SK-N-SH (cell line): ENCODE data around the gene NEUROG3. TPM values are rescaled to one million over a fixed set of nuclear protein-coding genes. Genes with fewer than 3 reads are reported as not detected.

ENCODE experiments used
- CTCF ChIA-PET: fragments of 300-600, 350-600 bp; formaldehyde crosslinking; extraction: SDS; loops from one replicate; lab custom pipeline; 2021; lab: Yijun Ruan, JAX
- POLR2A ChIA-PET: fragments of 350-600 bp; sonication (Branson Sonifier 250); formaldehyde crosslinking; extraction: SDS; loops from one replicate; lab custom pipeline; 2020; ENCODE audit warnings: antibody characterized with exemption, inconsistent platforms; lab: Yijun Ruan, JAX
- DNase-seq: peaks from one replicate; pipeline ENCODE4 v3.0.0; 2012
- H2AFZ ChIP-seq: fragments of 200-600 bp; sonication (generic); 2 replicates; pipeline ENCODE4 v1.8.1; 2016; ENCODE audit warnings: antibody characterized with exemption, mild to moderate bottlenecking, low read depth
- H3F3A ChIP-seq: fragments of 200-600 bp; sonication (generic); replicated peaks from 2 replicates; pipeline ENCODE3; 2016; ENCODE audit warnings: antibody characterized with exemption, mild to moderate bottlenecking; ENCODE audit not compliant: insufficient read depth
- H3K27ac ChIP-seq, 2 experiments: fragments of 200-500 bp in 1 of 2; fragments of 200-600 bp in 1 of 2; sonication (Bioruptor generic) in 1 of 2; sonication (generic), shearing (Covaris generic) in 1 of 2; 2 replicates each; pipeline versions ENCODE4 v1.5.1 to v1.6.1; 2014 to 2016; ENCODE audit warnings: low read depth in 2 of 2, inconsistent platforms in 1 of 2, low read length in 1 of 2, mild to moderate bottlenecking in 1 of 2, mixed read lengths in 1 of 2
- H3K27me3 ChIP-seq: fragments of 200-600 bp; sonication (generic), shearing (Covaris generic); 2 replicates; pipeline ENCODE4 v1.6.1; 2016; ENCODE audit warnings: mixed run types; ENCODE audit not compliant: insufficient read depth
- H3K36me3 ChIP-seq, 2 experiments: fragments of 200-500 bp in 1 of 2; fragments of 200-600 bp in 1 of 2; sonication (Bioruptor generic) in 1 of 2; sonication (generic) in 1 of 2; replicated peaks in 1 of 2; 2 replicates each; pipeline versions ENCODE3 to v1.5.1; 2014 to 2016; ENCODE audit warnings: low read length in 1 of 2, mild to moderate bottlenecking in 1 of 2; ENCODE audit not compliant: insufficient read depth in 2 of 2, control insufficient read depth in 1 of 2
- H3K4me1 ChIP-seq, 2 experiments: fragments of 200-500 bp in 1 of 2; fragments of 200-600 bp in 1 of 2; sonication (Bioruptor generic) in 1 of 2; sonication (generic), shearing (Covaris generic) in 1 of 2; 2 replicates each; pipeline versions ENCODE4 v1.5.1 to v1.6.1; 2014 to 2016; ENCODE audit warnings: low read depth in 1 of 2, low read length in 1 of 2, mixed run types in 1 of 2; ENCODE audit not compliant: insufficient read depth in 2 of 2, control insufficient read depth in 1 of 2
- H3K4me2 ChIP-seq: fragments of 200-600 bp; sonication (generic), shearing (Covaris generic); 2 replicates; pipeline ENCODE4 v1.6.1; 2017; ENCODE audit warnings: mixed run types
- H3K4me3 ChIP-seq, 2 experiments: fragments of 200-500 bp in 1 of 2; fragments of 200-600 bp in 1 of 2; sonication (Bioruptor generic) in 1 of 2; sonication (generic), shearing (Covaris generic) in 1 of 2; 2 replicates each; pipeline versions ENCODE4 v1.5.1 to v1.8.1; 2014 to 2016; ENCODE audit warnings: low read depth in 2 of 2, inconsistent platforms in 1 of 2, low read length in 1 of 2, mild to moderate bottlenecking in 1 of 2, mixed read lengths in 1 of 2, moderate library complexity in 1 of 2
- H3K79me2 ChIP-seq: fragments of 200-600 bp; sonication (generic); 2 replicates; pipeline ENCODE4 v1.8.1; 2017; ENCODE audit warnings: mild to moderate bottlenecking; ENCODE audit not compliant: insufficient read depth
- H3K9ac ChIP-seq: fragments of 200-600 bp; sonication (generic); 2 replicates; pipeline ENCODE4 v1.6.1; 2017; ENCODE audit warnings: mixed run types
- H3K9me2 ChIP-seq: fragments of 200-600 bp; sonication (generic); 2 replicates; pipeline ENCODE4 v1.6.1; 2017; ENCODE audit warnings: mixed run types
- H3K9me3 ChIP-seq: fragments of 200-600 bp; sonication (generic); 2 replicates; pipeline ENCODE4 v1.6.1; 2017; ENCODE audit warnings: mixed run types, mild to moderate bottlenecking, moderate library complexity
- H4K20me1 ChIP-seq: fragments of 200-600 bp; sonication (generic); 2 replicates; pipeline ENCODE4 v1.6.1; 2017; ENCODE audit warnings: mild to moderate bottlenecking, mixed run types; ENCODE audit not compliant: insufficient read depth
- CHD2 ChIP-seq: fragments of 150-350 bp; IDR thresholded peaks from 2 replicates; pipeline ENCODE4 v1.6.1; 2018; ENCODE audit warnings: low read length; ENCODE audit not compliant: partially characterized antibody
- CTCF ChIP-seq: fragments of 200-600 bp; sonication (generic); IDR thresholded peaks from 2 replicates; pipeline ENCODE4 v1.6.1; 2017; ENCODE audit warnings: antibody characterized with exemption, mild to moderate bottlenecking, moderate library complexity
- MAX ChIP-seq: IDR thresholded peaks from 2 replicates; pipeline ENCODE4 v1.4.0; 2012; ENCODE audit warnings: low read depth
- MXI1 ChIP-seq: IDR thresholded peaks from 2 replicates; pipeline ENCODE4 v1.6.1; 2012; ENCODE audit warnings: mild to moderate bottlenecking, low read depth, low read length, improper control_type of control experiment
- POLR2AphosphoS5 ChIP-seq: IDR thresholded peaks from 2 replicates; pipeline ENCODE4 v1.6.1; 2012; ENCODE audit warnings: low read depth, low read length
- REST ChIP-seq: IDR thresholded peaks from 2 replicates; pipeline ENCODE4 v1.6.1; 2012; ENCODE audit warnings: mild to moderate bottlenecking, low read depth, low read length, moderate library complexity
- SIN3A ChIP-seq: IDR thresholded peaks from 2 replicates; pipeline ENCODE4 v1.6.1; 2012; ENCODE audit warnings: low read depth, mild to moderate bottlenecking, low read length, moderate library complexity, borderline replicate concordance
- TCF12 ChIP-seq: IDR thresholded peaks from 2 replicates; pipeline ENCODE4 v1.4.0; 2012
- WGBS: methylation state at CpG from one replicate; pipeline ENCODE4 v1.1.6; 2017; ENCODE audit warnings: low lambda C conversion rate; 5-methylcytosine and 5-hydroxymethylcytosine counted together
- polyA plus RNA-seq, 3 experiments: library from polyadenylated mRNA; depleted of rRNA; stranded (reverse); fragments of >200 nt; gene quantifications; 2 replicates each; pipeline ENCODE4 v1.2.3, GENCODE V29; 2012

The NEUROG3 gene
- polyA plus RNA-seq, 1 of the 3 experiments (the other 2 are of a cell fraction) = not detected

GRCh38 chr10:69568472-69569395 lies 4.5 kb downstream of the NEUROG3 start:
- no peaks in the 10 kb centered on the region for H3K9me2 ChIP-seq
- WGBS = 38% methylated on average over 31 of the region's 41 CpGs
- no peaks in the 10 kb centered on the region for H3K9me3 ChIP-seq
- peaks cover 56% of the 10 kb centered on the region for H3K27me3 ChIP-seq
- H3K27ac ChIP-seq = no peak overlapping the region
- no peaks in the 10 kb centered on the region for H3K79me2 ChIP-seq
- H3K4me1 ChIP-seq = peaks cover 0 to 12% of the 10 kb centered on the region in 2 experiments; a peak in 1 of 4 replicates
- no peaks in the 10 kb centered on the region for H3K36me3 ChIP-seq
- peak overlapping the region in 1 of 2 experiments; percentile 20; a peak in 1 of 4 replicates for H3K4me3 ChIP-seq
- no peaks in the 10 kb centered on the region for H3F3A ChIP-seq
- no peak overlapping the region for H2AFZ ChIP-seq
- no peak overlapping the region for H3K4me2 ChIP-seq
- H3K9ac ChIP-seq = no peak overlapping the region
- TF ChIP-seq CTCF (no peak), SIN3A (no peak)
- H4K20me1 ChIP-seq = no peaks in the 10 kb centered on the region
- POLR2A ChIA-PET = no interaction called here
- peak; percentile 56 for DNase-seq
- CTCF ChIA-PET = interaction anchor here (0.9 to 2.7 kb wide), 5 partner anchors 19 to 68 kb away, joined by 3 to 9 read pairs (median 3); no protein-coding TSS in a partner anchor

- ChIA-PET CTCF (interaction anchor here (0.8 to 2.7 kb wide), 3 partner anchors 12 to 76 kb away, joined by 3 to 9 read pairs (median 3); no protein-coding TSS in a partner anchor), POLR2A (no interaction called here)
- no peaks in the 10 kb centered on the region for H3F3A ChIP-seq
- H3K36me3 ChIP-seq = no peaks in the 10 kb centered on the region
- peaks cover 0 to 6% of the 10 kb centered on the region in 2 experiments; a peak in 1 of 4 replicates for H3K4me1 ChIP-seq
- H3K4me3 ChIP-seq = no peak overlapping the region
- no peak overlapping the region for H3K4me2 ChIP-seq
- H3K9me2 ChIP-seq = no peaks in the 10 kb centered on the region
- no peak overlapping the region for H3K27ac ChIP-seq
- no peak for TF ChIP-seq CHD2
- TF ChIP-seq MAX = no peak
- TF ChIP-seq POLR2AphosphoS5 = no peak
- TF ChIP-seq REST = peak; percentile 94
- TF ChIP-seq MXI1 = no peak
- TF ChIP-seq TCF12 = no peak
- no peaks in the 10 kb centered on the region for H4K20me1 ChIP-seq
- H2AFZ ChIP-seq = no peak overlapping the region
- H3K9me3 ChIP-seq = no peaks in the 10 kb centered on the region
- WGBS = 51% methylated on average over 11 of the region's 15 CpGs
- DNase-seq = no peak
- H3K9ac ChIP-seq = no peak overlapping the region
- H3K27me3 ChIP-seq = peaks cover 47% of the 10 kb centered on the region
- no peaks in the 10 kb centered on the region for H3K79me2 ChIP-seq
Observed at GRCh38 chr10:69567920-69568319, 5.3 kb downstream of the NEUROG3 start.
